DMS153 (cell line): Measurements from ENCODE around the gene RFTN2.
"Not testable (repeated sequence)": the region's sequence is repeated elsewhere in the genome, so short reads cannot be mapped to it uniquely, and the experiment has no call there.

Source experiments
- DNase-seq: peaks from one replicate; lab custom pipeline; 2025; lab: John Stamatoyannopoulos, UW

Gene RFTN2

GRCh38 chr2:197604117-197604860 is 71.1 kb downstream of the RFTN2 start:
- DNase-seq = no peak

GRCh38 chr2:197601726-197602125 is 73.7 kb downstream of the RFTN2 start:
- DNase-seq = no peak

- no peak for DNase-seq
Measured at GRCh38 chr2:197600306-197600705, 75.1 kb downstream of the RFTN2 start.

DNA sequence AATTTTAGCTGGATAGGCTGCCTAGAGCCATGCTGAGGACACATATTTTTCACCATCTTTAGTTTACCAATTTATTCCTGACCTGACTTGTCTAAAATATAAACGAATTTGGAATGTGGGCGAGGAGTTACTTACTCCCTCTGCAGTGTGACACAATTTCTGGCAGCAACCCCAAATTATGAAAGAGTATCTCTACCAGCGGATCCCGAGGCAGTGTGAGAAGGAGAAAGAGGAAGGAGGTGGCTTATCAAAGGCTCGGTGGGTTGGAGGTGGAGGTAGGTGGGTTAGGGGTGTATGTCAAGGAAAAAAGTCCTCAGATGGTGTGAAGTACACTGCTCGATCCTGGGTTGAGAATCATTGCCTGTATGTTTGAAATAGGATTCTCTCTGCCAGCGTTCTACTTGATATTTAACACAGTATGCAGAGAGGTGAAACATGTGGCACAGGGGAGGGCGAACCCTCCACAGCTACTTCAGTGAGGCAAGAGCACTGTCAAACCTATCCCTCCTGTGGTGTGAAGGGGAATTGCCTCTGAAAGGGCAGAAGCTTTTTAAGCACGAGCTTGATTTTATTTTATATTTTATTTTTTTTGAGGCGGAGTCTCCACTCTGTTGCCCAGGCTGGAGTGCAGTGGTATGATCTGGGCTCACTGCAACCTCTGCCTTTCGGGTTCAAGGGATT is 76.0 kb downstream of the RFTN2 start:
- DNase-seq = no peak

- DNase-seq = no peak
Measured at GRCh38 chr2:197598450-197598849, 76.9 kb downstream of the RFTN2 start.

GRCh38 chr2:197597166-197597565 is 78.2 kb downstream of the RFTN2 start:
- no peak for DNase-seq

GRCh38 chr2:197596766-197597165 is 78.6 kb downstream of the RFTN2 start:
- DNase-seq = no peak

GRCh38 chr2:197591339-197592072 is 83.9 kb downstream of the RFTN2 start:
- peak; percentile 32 for DNase-seq

DNA sequence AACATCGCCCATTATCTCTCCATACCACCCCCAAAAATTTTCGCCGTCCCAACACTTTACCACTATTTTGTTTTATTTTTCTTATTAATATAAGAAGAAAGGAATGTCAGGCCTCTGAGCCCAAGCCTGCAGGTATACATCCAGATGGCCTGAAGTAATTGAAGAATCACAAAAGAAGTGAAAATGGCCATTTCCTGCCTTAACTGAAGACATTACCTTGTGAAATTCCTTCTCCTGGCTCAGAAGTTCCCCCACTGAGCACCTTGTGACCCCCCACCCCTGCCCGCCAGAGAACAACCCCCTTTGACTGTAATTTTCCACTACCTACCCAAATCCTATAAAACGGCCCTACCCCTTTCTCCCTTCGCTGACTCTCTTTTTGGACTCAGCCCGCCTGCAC is 88.1 kb downstream of the RFTN2 start:
- DNase-seq = not testable (repeated sequence)

GRCh38 chr2:197580166-197580565 is 95.2 kb downstream of the RFTN2 start:
- DNase-seq = not testable (repeated sequence)

GRCh38 chr2:197578294-197578693 is 97.1 kb downstream of the RFTN2 start:
- not testable (repeated sequence) for DNase-seq

GRCh38 chr2:197577446-197577845 is 97.9 kb downstream of the RFTN2 start:
- no peak for DNase-seq

GRCh38 chr2:197576631-197577030 is 98.8 kb downstream of the RFTN2 start:
- DNase-seq = no peak

DNA sequence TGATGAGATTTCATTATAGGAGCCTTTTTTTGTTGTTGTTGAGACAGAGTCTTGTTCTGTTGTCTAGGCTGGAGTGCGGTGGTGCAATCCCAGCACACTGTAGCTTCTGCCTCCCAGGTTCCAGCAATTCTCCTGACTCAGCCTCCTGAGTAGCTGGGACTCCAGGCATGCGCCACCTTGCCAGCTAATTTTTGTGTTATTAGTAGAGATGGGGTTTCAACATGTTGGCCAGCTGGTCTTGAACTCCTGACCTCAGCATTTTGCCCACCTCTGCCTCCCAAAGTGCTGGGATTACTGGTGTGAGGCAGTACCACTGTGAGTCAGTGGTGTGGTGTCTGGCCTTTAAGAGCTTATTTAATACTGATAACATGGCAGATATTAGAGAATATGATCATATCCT is 99.4 kb downstream of the RFTN2 start:
- DNase-seq = no peak

DNA sequence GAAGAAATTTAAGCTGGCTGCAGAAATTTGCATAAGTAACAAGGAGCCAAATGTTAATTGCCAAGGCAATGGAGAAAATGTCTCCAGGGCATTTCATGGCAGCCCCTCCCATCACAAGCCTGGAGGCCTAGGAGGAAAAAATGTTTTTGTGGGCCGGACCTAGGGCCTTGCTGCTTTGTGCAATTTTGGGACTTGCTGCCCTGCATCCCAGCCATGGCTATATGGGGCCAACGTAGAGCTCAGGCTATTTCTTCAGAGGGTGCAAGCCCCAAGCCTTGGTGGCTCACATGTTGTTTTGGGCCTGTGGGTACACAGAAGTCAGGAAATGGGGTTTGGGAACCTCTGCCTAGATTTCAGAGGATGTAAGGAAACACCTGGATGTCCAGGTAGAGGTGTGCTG is 101.8 kb downstream of the RFTN2 start:
- no peak for DNase-seq

DNA sequence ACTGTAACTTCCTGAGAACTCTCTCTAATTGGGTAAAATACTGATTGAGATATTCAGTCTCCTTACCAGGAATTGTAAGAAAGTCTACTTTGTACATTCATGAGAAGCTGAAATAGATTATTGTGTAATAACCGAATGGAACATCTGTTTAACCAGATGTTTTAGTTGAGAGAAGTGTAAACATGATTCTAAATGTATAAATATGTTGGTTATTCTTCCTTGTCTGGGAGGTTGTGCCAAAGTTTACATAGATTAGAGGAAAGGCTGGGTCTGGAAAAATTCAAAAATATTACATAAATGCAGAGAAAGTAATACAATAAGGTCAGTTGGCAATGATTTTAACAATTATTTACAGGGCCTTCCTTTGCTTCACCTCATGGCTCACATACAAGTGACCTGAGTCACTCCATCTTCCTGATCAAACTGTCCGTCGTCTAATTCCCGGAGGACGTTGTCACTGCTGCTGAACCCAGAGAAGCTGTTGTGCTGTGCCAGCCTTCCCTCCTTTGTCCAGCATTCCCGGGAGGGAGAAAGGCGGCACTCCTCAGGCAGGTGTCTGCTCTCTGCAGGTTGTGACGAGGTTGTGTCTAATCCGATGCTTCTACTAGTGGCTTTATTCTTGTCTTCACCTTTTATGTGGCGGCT is 103.6 kb downstream of the RFTN2 start:
- peak; percentile 31 for DNase-seq

DNA sequence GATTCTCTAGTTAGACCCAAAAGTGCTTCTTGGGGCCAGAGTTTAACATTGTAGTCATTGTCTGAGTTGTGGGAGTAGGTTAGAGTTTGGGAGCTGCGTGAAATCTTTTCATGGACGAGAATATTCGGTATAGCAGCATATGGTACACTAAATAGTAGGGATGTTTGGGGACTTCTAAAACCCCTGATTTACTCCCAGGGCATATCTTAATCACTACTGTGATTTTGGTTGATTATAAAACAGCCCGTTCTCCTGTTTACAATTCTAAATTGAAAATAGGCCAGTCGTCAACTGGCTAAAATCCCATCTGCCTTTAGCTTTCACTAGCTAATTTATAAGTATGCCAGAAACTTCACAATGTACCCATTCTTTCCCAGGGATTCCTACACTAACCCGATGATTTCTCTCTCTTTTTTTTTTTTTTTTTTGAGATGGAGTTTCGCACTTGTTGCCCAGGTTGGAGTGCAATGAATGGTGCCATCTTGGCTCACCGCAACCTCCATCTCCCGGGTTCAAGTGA is 115.2 kb downstream of the RFTN2 start:
- DNase-seq = no peak

GRCh38 chr2:197559681-197560080 is 115.7 kb downstream of the RFTN2 start:
- no peak for DNase-seq

GRCh38 chr2:197558393-197558792 is 117.0 kb downstream of the RFTN2 start:
- DNase-seq = no peak

DNA sequence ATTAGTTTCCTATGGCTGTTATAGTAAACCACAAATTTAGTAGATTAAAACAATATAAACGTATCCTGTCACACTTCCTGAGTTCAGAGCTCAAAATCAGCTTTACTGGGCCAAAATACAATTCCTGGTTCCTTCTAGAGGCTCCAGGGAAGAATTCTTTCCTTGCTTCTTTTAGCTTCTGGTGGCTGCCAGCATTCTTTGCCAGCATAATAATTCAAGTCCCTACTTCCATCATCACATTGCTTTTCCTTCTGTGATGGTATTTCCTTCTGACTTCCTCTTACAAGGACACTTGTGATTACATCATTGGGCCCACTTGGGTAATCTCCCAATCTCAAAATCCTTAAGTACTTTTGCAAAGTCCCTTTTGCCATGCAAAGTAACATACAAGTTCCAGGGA is 118.9 kb downstream of the RFTN2 start:
- no peak for DNase-seq

- DNase-seq = no peak
Measured at GRCh38 chr2:197555467-197555866, 119.9 kb downstream of the RFTN2 start.

DNA sequence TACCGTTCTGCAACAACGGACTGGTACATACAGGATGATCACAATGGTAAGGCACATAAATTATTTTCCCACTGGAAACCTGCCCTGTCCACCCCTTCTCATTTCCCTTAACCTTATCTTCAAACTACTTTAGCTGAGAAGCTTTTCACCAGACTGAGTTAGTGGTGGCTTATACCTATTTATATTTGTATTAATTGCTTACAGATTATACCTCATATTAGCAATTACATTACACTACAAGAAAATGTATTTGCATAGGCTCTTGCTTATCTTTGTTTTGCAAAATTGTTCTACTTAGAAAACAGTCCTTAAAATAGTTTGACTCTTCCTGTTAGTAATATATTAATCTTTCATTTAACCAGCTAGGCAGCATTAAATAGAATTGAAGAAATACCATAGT is 124.1 kb downstream of the RFTN2 start:
- not testable (repeated sequence) for DNase-seq
